Daoy (cell line): Measurements from ENCODE around the gene CDR2. TPM values are rescaled to one million over a fixed set of nuclear protein-coding genes. Genes with fewer than 3 reads are reported as not detected.

Source experiments
- DNase-seq: peaks from one replicate; pipeline ENCODE4 v3.0.0-alpha.2; 2015; ENCODE audit warnings: low read depth
- total RNA-seq: library from RNA; depleted of rRNA; stranded (reverse); fragments of >200 nt; shearing (Covaris generic); gene quantifications from 2 replicates; pipeline ENCODE4 v1.2.3, GENCODE V29; 2014

CDR2 gene
- total RNA-seq, 1 experiment from 2014 or later = 22.9 TPM

GRCh38 chr16:22324787-22325597, 49.4 kb downstream of the CDR2 start:
- no peak for DNase-seq

- no peak for DNase-seq
Observed at GRCh38 chr16:22323959-22324786, 50.2 kb downstream of the CDR2 start.

- no peak for DNase-seq
Observed at GRCh38 chr16:22323173-22323958, 51.1 kb downstream of the CDR2 start.

DNA sequence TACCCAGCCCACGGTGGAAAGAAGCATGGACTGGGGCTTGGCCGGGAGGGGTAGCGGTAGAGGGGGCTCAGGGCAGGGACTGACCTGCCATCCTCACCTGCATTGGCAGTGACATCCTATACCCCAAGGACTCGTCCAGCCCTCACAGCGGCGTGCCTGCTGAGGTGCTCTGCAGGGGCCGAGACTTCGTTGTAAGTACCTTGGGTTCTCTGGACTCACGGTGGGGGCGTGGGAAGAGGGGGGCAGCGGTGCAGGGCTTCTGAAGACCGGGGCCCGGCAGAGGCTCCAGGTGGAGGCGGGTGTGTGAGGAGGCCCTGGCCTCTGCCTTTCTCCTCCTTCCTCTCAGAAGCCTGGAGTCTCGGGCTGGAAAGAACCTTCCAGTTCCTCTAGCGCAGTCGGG, 51.7 kb downstream of the CDR2 start:
- no peak for DNase-seq

GRCh38 chr16:22322021-22322471, 52.4 kb downstream of the CDR2 start:
- DNase-seq = no peak

- peak; percentile 67 for DNase-seq
Observed at GRCh38 chr16:22321340-22322001, 52.9 kb downstream of the CDR2 start.

- DNase-seq = no peak
Observed at GRCh38 chr16:22320572-22321339, 53.7 kb downstream of the CDR2 start.

DNA sequence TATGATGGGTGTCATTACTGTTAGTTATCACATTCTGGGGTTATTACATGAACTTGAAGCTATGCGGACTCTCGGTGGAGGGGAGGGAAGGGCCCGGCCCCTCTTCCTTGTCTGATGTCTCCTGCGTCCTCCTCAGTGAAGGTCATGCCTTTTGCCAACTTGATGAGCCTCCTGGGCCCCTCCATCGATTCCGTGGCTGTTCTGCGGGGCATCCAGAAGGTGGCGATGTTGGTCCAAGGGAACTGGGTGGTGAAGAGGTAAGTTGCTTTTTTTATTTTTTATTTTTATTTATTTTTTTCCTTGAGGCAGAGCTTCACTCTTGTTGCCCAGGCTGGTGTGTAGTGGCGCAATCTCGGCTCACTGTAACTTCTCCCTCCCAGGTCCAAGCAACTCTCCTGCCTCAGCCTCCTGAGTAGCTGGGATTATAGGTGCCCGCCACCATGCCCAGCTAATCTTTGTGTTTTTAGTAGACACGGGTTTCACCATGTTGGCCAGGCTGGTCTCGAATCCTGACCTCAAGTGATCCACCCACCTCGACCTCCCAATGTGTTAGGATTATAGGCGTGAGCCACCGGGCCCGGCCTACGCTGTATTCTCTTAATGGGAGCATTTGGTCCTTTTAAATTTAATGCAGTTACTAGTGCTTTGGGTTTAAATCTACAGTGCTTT, 55.6 kb downstream of the CDR2 start:
- DNase-seq = peak; percentile 28

DNA sequence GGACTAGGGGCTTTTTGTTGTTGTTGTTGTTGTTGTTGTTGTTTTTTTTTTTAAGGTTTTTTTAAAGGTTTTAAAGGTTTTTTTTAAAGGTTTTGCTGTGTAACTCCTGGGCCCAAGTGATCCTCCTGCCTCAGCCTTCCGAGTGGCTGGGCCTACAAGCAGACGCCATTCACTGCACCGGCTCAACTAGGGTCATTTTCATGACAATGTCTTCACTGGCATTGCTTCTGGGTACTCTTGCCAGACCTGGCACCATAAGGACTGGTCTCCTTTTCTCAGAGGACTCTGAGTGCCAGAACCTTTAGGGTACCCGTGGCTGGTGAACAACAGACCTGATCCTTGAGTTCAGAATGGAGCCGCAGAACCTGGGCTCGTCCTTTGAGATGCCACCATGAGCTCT, 56.8 kb downstream of the CDR2 start:
- DNase-seq = no peak

- DNase-seq = no peak
Observed at GRCh38 chr16:22317001-22317530, 57.4 kb downstream of the CDR2 start.

DNA sequence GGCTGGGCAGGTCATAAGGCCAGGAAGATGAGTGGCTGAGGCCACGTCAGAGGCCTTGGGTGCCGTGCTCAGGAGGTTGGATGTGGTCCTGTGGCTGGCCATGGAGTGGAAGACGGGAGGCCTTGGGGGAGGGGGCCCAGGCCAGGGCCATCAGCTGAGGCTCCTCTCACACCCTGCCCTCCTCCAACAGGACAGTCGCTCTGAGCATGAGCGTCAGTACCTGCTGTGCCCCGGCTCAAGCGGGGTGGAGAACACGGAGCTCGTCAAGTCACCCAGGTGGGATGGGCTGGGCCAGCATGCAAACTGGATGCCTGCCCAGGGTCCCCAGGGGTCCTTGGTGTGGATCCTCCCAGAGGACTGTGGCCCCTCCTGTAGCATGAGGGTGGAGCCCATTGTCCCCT, 58.0 kb downstream of the CDR2 start:
- no peak for DNase-seq

DNA sequence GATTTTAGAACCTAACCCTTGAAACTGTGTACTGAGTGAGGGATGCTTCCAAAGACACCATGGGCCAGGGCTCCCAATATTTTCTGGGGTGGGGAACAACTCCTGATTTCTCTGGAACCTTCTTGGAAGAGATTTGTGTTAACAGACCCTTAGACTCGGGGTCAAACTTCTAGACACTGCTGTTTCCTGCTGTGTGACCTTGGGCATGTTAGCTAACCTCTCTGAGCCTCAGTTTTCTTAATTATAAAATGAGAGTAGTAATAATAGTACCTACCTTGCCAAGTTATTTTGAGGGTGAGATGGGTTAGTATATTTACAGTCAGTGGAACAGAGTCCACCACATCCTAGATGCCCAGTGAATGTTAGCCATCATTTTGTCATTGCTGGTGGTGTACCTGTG, 58.4 kb downstream of the CDR2 start:
- no peak for DNase-seq

DNA sequence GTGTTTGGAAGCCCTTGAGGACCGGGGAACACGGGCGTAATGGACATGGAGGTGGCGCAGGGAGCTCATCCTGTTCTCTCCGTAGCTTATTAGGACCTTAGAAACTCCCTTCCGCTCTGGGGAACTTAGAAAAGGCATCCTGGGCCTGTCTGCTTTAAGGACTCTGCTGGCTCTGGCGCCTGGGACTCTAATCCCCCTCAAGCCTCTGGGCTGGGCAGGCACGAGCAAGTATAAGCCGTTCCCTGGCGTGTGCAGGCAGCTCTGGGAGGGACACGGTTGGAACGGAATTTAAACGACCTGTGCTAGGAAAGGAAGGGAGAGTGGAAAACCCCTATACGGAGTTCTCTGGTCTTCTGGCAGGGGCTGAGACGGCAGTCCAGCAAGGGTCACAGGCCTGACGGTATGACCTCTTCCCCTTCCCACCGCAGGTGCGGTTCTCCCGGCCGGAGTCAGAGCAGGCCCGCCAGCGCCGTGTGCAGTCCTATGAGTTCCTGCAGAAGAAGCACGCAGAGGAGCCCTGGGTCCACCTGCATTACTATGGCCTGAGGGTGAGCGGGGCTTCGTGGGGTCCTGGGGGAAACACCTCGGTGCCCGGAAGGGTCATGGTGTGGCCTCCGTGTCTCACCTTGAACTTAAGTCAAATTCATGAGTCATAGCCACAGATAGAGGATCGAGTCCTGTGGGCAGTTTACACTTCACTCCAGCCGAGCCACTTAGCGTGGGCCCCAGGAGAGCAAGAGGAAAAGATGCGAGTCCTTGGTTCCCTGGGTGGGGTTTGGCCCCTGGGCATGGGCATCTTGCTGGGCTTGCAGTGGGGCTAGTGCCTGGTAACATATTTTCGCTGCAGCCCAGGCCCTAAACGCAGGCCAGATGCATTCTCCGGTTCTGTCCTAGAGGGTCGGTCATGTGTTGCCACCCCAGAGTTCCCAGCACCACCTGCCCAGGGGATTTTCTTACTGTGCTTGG, 59.5 kb downstream of the CDR2 start:
- no peak for DNase-seq

DNA sequence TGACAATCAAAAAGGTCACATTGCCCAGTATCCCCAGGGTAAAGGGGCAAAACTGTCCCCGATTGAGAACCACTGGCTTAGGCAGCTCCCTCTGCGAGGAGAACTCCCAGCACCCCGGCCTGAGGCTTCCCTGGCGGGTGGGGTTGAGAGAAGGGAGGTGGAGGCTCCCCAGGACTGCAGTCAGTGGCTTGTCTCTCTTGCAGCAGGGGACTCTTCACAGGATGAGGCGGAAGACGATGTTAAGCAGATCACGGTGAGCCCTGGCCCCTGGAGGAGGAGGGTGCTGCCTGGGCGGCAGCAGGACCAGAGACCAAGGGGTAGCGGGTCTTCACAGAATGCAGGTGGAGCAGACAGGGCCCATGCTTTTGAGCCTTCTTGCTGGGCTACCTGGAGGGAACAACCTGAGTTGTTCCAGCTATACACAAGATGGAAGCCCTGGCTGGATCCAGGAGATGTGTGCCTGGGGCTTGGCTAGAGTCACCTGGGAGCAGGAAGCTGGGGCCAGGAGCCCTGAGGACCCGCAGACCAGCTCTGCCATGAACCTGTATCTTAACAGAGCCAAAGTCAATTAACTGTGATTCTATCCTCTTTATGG, 60.4 kb downstream of the CDR2 start:
- no peak for DNase-seq

DNA sequence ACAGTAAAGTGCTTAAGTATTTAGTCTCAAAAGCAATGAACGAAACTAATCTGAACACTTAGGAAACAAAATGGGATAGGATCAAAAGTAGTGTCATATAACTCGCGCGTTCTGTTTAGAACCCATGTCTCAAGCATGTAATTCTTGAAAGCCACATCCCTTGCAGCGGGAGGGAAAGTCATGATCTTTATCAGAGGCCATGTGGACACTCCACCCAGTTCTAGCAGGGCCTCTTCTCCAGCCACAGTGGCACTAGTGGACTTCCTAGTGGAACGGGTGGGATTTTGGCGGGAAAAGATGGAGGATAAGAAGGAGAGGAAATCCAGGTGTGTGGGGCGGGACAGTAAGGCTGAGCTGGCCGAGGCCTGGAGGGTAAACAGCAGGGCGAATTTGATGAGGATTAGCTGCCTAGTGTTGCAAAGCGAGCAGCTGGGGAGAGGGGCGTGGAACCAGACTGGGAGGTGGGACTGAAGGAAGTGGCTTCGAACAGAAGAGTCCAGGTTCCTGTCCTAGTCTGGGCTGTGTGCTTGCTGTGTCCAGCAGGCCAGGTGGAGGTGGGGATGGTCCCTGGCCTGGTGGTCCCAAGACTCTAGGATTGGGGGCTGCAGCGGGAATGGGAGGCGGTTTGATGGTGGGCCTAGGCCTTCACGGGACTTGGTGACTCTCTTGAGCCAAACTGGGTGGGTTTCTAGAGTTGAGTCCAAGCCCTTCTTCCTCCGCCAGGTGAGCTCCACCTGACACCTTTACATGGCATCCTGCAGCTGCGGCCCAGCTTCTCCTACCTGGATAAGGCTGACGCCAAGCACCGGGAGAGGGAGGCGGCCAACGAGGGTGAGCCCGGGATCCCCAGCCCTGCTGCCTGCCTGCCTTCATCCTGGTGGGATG, 61.3 kb downstream of the CDR2 start:
- no peak for DNase-seq

GRCh38 chr16:22311520-22311919, 62.9 kb downstream of the CDR2 start:
- no peak for DNase-seq

- no peak for DNase-seq
Observed at GRCh38 chr16:22308824-22309520, 65.4 kb downstream of the CDR2 start.
